RWPE2 (cell line): Measurements from ENCODE around the gene ELP1.
A peak's percentile ranks its signal among the peaks of the same experiment; 100 is the strongest.

Source experiments
- ATAC-seq: fragments of 200-7000 bp; cut with Tn5 transposase; 3 replicates; pipeline ENCODE4 v1.9.1; 2021; ENCODE audit warnings: low read depth
- DNase-seq: peaks from one replicate; pipeline ENCODE4 v3.0.0-alpha.2; 2020; ENCODE audit warnings: low spot score
- H3K27ac ChIP-seq: fragments of 450-650 bp; 2 replicates; pipeline ENCODE4 v1.5.1; 2017; ENCODE audit warnings: mild to moderate bottlenecking; ENCODE audit not compliant: poor library complexity, severe bottlenecking
- H3K27me3 ChIP-seq: fragments of 250-450 bp; sonication (Bioruptor Pico); 2 replicates; pipeline ENCODE4 v1.5.1; 2021; ENCODE audit warnings: mild to moderate bottlenecking, moderate library complexity; ENCODE audit not compliant: insufficient read depth, poor library complexity, severe bottlenecking
- H3K36me3 ChIP-seq: fragments of 250-450 bp; sonication (Bioruptor Pico); 2 replicates; pipeline ENCODE4 v1.5.1; 2020; ENCODE audit warnings: low read depth, mild to moderate bottlenecking, moderate library complexity
- H3K4me1 ChIP-seq: fragments of 250-450 bp; sonication (Bioruptor Pico); 2 replicates; pipeline ENCODE4 v1.5.1; 2021; ENCODE audit warnings: mild to moderate bottlenecking, moderate library complexity; ENCODE audit not compliant: insufficient read depth, poor library complexity, severe bottlenecking
- H3K4me3 ChIP-seq: fragments of 250-450 bp; sonication (Bioruptor Pico); 2 replicates; pipeline ENCODE4 v1.5.1; 2021; ENCODE audit warnings: mild to moderate bottlenecking, moderate library complexity; ENCODE audit not compliant: severe bottlenecking
- H3K9me3 ChIP-seq: fragments of 250-450 bp; sonication (Bioruptor Pico); 2 replicates; pipeline ENCODE4 v1.5.1; 2021; ENCODE audit warnings: mild to moderate bottlenecking, moderate library complexity; ENCODE audit not compliant: severe bottlenecking
- CTCF ChIP-seq: fragments of 450-650 bp; IDR thresholded peaks from one replicate; pipeline ENCODE4 v1.5.1; 2017; ENCODE audit warnings: mild to moderate bottlenecking, moderate library complexity; ENCODE audit not compliant: poor library complexity, severe bottlenecking

ELP1 gene

GRCh38 chr9:108863891-108864290 is 70.0 kb downstream of the ELP1 start:
- no peaks in the 10 kb centered on the region for H3K27me3 ChIP-seq
- peaks cover 26% of the 10 kb centered on the region for H3K4me1 ChIP-seq
- H3K9me3 ChIP-seq = no peaks in the 10 kb centered on the region
- DNase-seq (no peak), ATAC-seq (no peak)
- peaks cover 15% of the 10 kb centered on the region for H3K36me3 ChIP-seq
- no peak for TF ChIP-seq CTCF
- no peak overlapping the region for H3K27ac ChIP-seq
- H3K4me3 ChIP-seq = no peak overlapping the region

- Histone ChIP-seq H3K27me3 (no peaks in the 10 kb centered on the region), H3K27ac (no peak within 1 kb of the TSS)
These were observed 71.9 kb downstream of the ELP1 start, which contains the start of gene ACTL7A for GRCh38 chr9:108861997-108862396. Gene ACTL7A (plus strand): TSS chr9:108862266. CDS start chr9:108862323, 57 bp downstream.

GRCh38 chr9:108861464-108861863 is 72.5 kb downstream of the ELP1 start:
- H3K27me3 ChIP-seq = no peaks in the 10 kb centered on the region
- DNase-seq (no peak), ATAC-seq (no peak)
- H3K4me3 ChIP-seq = no peak overlapping the region
- TF ChIP-seq CTCF = no peak
- H3K27ac ChIP-seq = no peak overlapping the region
- no peaks in the 10 kb centered on the region for H3K9me3 ChIP-seq
- H3K36me3 ChIP-seq = no peaks in the 10 kb centered on the region
- H3K4me1 ChIP-seq = peaks cover 19% of the 10 kb centered on the region

More at GRCh38 chr9:108861997-108862396, 71.9 kb downstream of the ELP1 start, which contains the start of gene ACTL7A:
- no peaks in the 10 kb centered on the region for H3K9me3 ChIP-seq
- no peak for ATAC-seq
- no peak within 1 kb of the TSS for H3K4me3 ChIP-seq
- DNase-seq = no peak
- no peaks in the 10 kb centered on the region for H3K36me3 ChIP-seq
- peaks cover 19% of the 10 kb centered on the region for H3K4me1 ChIP-seq
- TF ChIP-seq CTCF = no peak

- peaks cover 19% of the 10 kb centered on the region for H3K4me1 ChIP-seq
- no peak for DNase-seq
- no peak for ATAC-seq
These were observed 73.2 kb downstream of the ELP1 start for GRCh38 chr9:108860764-108861163.

More at GRCh38 chr9:108860764-108861163, 73.2 kb downstream of the ELP1 start:
- Histone ChIP-seq H3K9me3 (no peaks in the 10 kb centered on the region), H3K27ac (peak overlapping the region; percentile 43), H3K36me3 (no peaks in the 10 kb centered on the region), H3K4me3 (no peak overlapping the region), H3K27me3 (no peaks in the 10 kb centered on the region)
- no peak for TF ChIP-seq CTCF
